GM12878 (cell line): ENCODE measurements around the gene ZNF804A.

Source experiments
- ATF7 ChIP-seq: fragments of 450-650 bp; IDR thresholded peaks from 2 replicates; pipeline ENCODE4 v1.6.1; 2016; ENCODE audit warnings: low read depth, mild to moderate bottlenecking
- FOXK2 ChIP-seq: fragments of 450-650 bp; IDR thresholded peaks from 2 replicates; pipeline ENCODE4 v1.6.1; 2017; ENCODE audit warnings: mild to moderate bottlenecking, moderate library complexity
- MTA2 ChIP-seq: fragments of 450-650 bp; IDR thresholded peaks from 2 replicates; pipeline ENCODE4 v1.6.1; 2016; ENCODE audit warnings: low read depth, mild to moderate bottlenecking, moderate library complexity
- MYB ChIP-seq: fragments of 150-350 bp; IDR thresholded peaks from 2 replicates; pipeline ENCODE4 v1.6.1; 2014; ENCODE audit warnings: mild to moderate bottlenecking, low read depth, low read length, borderline replicate concordance
- POLR2A ChIP-seq: IDR thresholded peaks from 2 replicates; pipeline ENCODE4 v1.6.1; 2011; ENCODE audit warnings: low read depth, mild to moderate bottlenecking, low read length
- POLR2AphosphoS5 ChIP-seq: IDR thresholded peaks from 2 replicates; pipeline ENCODE4 v1.6.1; 2011; ENCODE audit warnings: mild to moderate bottlenecking, low read length, inconsistent platforms
- RCOR1 ChIP-seq: conservative IDR thresholded peaks from 2 replicates; pipeline ENCODE4 v1.6.1; 2012; ENCODE audit warnings: low read depth, low read length, improper control_type of control experiment
- YY1 ChIP-seq: IDR thresholded peaks from 2 replicates; pipeline ENCODE4 v1.6.1; 2011; ENCODE audit warnings: low read depth, mild to moderate bottlenecking, low read length
- TF ChIP-seq, protein P1 (sequence below): fragments of 450-650 bp; formaldehyde crosslinking; IDR thresholded peaks from 2 replicates; pipeline ENCODE4 v1.5.0; 2022; ENCODE audit warnings: mild to moderate bottlenecking, missing genetic modification characterization
- TF ChIP-seq, protein P2 (sequence below), 3 experiments: IDR thresholded peaks in 2 of 3; conservative IDR thresholded peaks in 1 of 3; 2 replicates each; pipeline ENCODE4 v1.5.1; 2011; ENCODE audit warnings: low read depth in 3 of 3, low read length in 3 of 3, mild to moderate bottlenecking in 3 of 3, control low read depth in 2 of 3, moderate library complexity in 2 of 3, inconsistent platforms in 1 of 3, mixed read lengths in 1 of 3; ENCODE audit not compliant: control insufficient read depth in 2 of 3, insufficient read depth in 1 of 3; ENCODE audit errors: extremely low read depth in 1 of 3

DNA sequence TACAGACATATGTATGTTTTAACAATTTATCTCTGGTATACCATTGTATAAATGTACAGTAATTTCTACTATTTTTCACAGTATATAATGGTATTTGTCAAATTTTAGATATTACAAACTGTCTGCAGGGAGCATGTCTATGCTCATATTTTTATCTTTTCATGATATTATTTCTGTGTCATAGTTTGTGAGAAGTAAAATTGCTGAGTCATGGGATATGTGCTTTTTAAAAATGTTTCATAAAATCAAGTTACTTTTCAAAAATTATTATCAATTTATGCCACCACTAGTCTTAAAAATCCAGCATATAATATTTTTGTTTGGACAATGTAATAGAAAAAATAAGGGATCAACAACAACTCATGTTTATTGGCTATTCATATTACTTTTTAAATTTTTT, 9.1 kb upstream of the ZNF804A start:
- TF ChIP-seq MYB (no peak), ATF7 (no peak), POLR2A (no peak), FOXK2 (no peak), RCOR1 (no peak), MTA2 (no peak), POLR2AphosphoS5 (no peak), YY1 (no peak)
- TF ChIP-seq, protein P1, sequence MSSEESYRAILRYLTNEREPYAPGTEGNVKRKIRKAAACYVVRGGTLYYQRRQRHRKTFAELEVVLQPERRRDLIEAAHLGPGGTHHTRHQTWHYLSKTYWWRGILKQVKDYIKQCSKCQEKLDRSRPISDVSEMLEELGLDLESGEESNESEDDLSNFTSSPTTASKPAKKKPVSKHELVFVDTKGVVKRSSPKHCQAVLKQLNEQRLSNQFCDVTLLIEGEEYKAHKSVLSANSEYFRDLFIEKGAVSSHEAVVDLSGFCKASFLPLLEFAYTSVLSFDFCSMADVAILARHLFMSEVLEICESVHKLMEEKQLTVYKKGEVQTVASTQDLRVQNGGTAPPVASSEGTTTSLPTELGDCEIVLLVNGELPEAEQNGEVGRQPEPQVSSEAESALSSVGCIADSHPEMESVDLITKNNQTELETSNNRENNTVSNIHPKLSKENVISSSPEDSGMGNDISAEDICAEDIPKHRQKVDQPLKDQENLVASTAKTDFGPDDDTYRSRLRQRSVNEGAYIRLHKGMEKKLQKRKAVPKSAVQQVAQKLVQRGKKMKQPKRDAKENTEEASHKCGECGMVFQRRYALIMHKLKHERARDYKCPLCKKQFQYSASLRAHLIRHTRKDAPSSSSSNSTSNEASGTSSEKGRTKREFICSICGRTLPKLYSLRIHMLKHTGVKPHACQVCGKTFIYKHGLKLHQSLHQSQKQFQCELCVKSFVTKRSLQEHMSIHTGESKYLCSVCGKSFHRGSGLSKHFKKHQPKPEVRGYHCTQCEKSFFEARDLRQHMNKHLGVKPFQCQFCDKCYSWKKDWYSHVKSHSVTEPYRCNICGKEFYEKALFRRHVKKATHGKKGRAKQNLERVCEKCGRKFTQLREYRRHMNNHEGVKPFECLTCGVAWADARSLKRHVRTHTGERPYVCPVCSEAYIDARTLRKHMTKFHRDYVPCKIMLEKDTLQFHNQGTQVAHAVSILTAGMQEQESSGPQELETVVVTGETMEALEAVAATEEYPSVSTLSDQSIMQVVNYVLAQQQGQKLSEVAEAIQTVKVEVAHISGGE (CRISPR knock-in tag): no peak
- TF ChIP-seq, protein P2, sequence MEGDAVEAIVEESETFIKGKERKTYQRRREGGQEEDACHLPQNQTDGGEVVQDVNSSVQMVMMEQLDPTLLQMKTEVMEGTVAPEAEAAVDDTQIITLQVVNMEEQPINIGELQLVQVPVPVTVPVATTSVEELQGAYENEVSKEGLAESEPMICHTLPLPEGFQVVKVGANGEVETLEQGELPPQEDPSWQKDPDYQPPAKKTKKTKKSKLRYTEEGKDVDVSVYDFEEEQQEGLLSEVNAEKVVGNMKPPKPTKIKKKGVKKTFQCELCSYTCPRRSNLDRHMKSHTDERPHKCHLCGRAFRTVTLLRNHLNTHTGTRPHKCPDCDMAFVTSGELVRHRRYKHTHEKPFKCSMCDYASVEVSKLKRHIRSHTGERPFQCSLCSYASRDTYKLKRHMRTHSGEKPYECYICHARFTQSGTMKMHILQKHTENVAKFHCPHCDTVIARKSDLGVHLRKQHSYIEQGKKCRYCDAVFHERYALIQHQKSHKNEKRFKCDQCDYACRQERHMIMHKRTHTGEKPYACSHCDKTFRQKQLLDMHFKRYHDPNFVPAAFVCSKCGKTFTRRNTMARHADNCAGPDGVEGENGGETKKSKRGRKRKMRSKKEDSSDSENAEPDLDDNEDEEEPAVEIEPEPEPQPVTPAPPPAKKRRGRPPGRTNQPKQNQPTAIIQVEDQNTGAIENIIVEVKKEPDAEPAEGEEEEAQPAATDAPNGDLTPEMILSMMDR (IDR thresholded peaks at IDR 0.05 in 2 of 3, conservative IDR thresholded peaks at IDR 0.05 in 1 of 3; ENCODE audit: control insufficient read depth in 2 of 3, extremely low read depth in 1 of 3, insufficient read depth in 1 of 3, low read depth in 3 of 3, low read length in 3 of 3): no peak
